Central memory CD8-positive, alpha-beta T cell (primary cell): Measurements from ENCODE around the gene SWI5.

Source experiments
- ATAC-seq: fragments of 150-1000 bp; cut with Tn5 transposase; replicated peaks from 2 replicates; pipeline ENCODE4 v1.10.0; 2022; ENCODE audit warnings: mild to moderate bottlenecking, moderate FRiP score, moderate number of reproducible peaks; ENCODE audit not compliant: poor library complexity, severe bottlenecking; ENCODE audit errors: extremely low read depth
- DNase-seq, 2 donors: peaks; one replicate each; pipeline ENCODE4 v3.0.0; 2021; ENCODE audit warnings: low spot score in 2 of 2
- H3K27ac Mint-ChIP-seq: one replicate; pipeline ENCODE4 v1.8.0; 2022; ENCODE audit warnings: low read depth, mild to moderate bottlenecking, moderate library complexity, mixed read lengths
- H3K27me3 Mint-ChIP-seq: one replicate; pipeline ENCODE4 v1.8.0; 2022; ENCODE audit warnings: mixed read lengths
- H3K36me3 Mint-ChIP-seq: one replicate; pipeline ENCODE4 v1.8.0; 2022; ENCODE audit warnings: mild to moderate bottlenecking, moderate library complexity, mixed read lengths; ENCODE audit not compliant: insufficient read depth
- H3K4me1 Mint-ChIP-seq: one replicate; pipeline ENCODE4 v1.8.0; 2022; ENCODE audit warnings: mixed read lengths
- H3K4me3 Mint-ChIP-seq: one replicate; pipeline ENCODE4 v1.8.0; 2022; ENCODE audit warnings: mild to moderate bottlenecking, moderate library complexity, mixed read lengths
- H3K9me3 Mint-ChIP-seq: one replicate; pipeline ENCODE4 v1.8.0; 2022; ENCODE audit warnings: mixed read lengths

Gene SWI5

DNA sequence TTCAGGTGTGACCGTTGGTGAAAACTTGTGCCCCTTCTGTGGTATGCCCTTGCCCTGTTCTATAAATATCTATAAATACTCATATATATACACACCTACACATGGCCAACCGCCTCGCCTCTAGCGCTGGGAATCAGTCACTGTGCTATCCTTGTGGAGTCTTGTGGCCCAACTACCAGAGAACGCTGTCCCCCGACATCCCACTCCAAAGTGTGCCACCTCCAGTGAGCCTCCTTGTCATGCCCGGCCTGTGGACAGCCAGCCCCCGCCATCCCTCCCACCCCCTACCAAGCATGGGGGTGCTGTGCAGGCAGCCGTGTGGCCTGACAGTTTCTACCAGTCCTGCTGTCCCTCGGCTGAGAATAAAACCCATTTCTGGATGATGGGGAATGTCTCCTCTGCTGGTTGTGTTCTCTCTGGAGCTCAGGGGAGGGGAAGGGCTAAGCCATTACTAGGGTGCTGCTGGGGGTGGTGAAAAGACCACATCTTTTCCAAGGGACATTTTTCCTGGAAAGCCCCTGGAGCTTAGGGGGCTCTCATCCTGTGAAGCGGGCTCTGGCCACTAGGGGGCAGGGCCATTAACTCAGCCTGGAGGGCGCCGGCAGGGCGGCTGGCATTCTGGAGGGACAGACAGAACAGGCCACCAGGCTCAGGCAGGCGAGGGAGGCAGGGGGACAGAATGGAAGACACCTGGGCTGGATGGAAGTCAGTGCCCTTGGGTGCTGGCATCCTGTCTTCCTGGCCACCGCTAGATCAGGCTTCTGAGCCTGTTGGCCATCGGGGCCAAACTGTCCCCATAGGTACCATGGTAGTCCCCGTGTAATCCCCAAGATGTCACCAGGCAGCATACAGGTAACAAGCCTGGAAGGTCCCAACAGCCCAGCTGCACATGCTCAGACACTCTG lies 21.0 kb upstream of the SWI5 start:
- peaks cover 16% of the 10 kb centered on the region for H3K4me1 Mint-ChIP-seq
- H3K9me3 Mint-ChIP-seq: no peaks in the 10 kb centered on the region
- H3K4me3 Mint-ChIP-seq: no peak overlapping the region
- peaks cover 10% of the 10 kb centered on the region for H3K36me3 Mint-ChIP-seq
- peaks cover 9% of the 10 kb centered on the region for H3K27me3 Mint-ChIP-seq
- peak; percentile 21 to 36 for DNase-seq
- no peak overlapping the region for H3K27ac Mint-ChIP-seq
- ATAC-seq: no peak

DNA sequence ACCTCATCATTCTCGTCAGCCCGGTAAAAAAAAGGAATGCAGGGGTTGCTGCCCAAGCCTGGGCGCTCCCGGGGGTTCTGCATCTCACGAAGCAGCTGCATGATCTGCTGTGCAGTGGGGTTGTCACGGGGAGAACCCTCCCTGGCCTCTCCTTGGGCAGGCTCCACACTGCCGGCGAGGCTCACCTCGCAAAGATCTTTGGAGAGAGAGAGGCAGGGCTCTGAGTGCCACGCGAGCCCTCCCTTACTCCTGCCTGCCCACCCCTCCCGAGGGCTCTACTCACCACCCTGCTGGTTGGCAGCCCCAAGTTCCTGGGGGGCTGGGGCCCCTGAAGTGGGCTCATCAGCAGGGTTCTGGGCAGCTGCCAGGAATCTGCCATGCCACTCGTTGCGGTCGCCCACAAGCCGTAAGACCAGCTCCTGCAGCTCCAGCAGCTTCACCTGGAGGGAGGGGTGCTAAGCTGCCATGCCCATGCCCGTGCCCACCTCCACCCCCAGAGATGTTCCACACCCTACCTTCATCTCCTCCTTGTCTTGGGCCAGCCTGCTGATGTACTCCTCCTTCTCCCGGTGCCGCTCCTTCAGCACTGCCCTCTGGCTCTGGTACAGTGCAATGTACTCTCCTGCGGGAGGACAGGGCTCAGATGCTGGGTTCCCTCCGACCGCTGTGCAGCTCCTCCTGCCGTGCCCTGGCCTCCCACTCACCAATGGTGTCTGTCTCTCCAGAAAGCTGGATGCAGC lies 18.8 kb upstream of the SWI5 start:
- DNase-seq: no peak
- H3K27ac Mint-ChIP-seq: peak overlapping the region; percentile 62
- peaks cover 9% of the 10 kb centered on the region for H3K27me3 Mint-ChIP-seq
- H3K4me1 Mint-ChIP-seq: peaks cover 1% of the 10 kb centered on the region
- H3K9me3 Mint-ChIP-seq: no peaks in the 10 kb centered on the region
- no peak for ATAC-seq
- H3K4me3 Mint-ChIP-seq: no peak overlapping the region
- peaks cover 16% of the 10 kb centered on the region for H3K36me3 Mint-ChIP-seq

DNA sequence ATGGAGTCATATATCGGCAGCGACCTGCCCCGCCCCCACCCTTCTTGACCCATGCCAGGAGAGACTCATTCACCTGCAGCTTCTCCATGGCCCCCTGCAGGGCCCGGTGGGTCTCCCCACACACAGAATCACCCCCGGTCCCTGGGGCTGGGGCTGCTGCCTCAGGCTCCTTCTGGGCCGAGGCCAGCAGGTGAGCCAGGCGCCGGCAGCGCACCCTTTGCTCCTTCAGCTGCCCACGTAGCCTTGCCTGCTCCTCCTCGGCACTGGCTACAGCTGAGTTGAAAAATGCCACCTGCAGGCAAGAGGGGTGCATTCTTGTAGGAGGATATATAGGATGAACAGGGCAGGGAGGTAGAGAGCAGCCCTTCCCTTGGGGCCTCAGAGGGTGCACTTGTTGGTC lies 18.2 kb upstream of the SWI5 start:
- H3K27me3 Mint-ChIP-seq: peaks cover 9% of the 10 kb centered on the region
- H3K27ac Mint-ChIP-seq: peak overlapping the region; percentile 62
- no peak overlapping the region for H3K4me3 Mint-ChIP-seq
- DNase-seq (no peak), ATAC-seq (no peak)
- H3K36me3 Mint-ChIP-seq: peaks cover 18% of the 10 kb centered on the region
- no peaks in the 10 kb centered on the region for H3K4me1 Mint-ChIP-seq
- H3K9me3 Mint-ChIP-seq: no peaks in the 10 kb centered on the region

DNA sequence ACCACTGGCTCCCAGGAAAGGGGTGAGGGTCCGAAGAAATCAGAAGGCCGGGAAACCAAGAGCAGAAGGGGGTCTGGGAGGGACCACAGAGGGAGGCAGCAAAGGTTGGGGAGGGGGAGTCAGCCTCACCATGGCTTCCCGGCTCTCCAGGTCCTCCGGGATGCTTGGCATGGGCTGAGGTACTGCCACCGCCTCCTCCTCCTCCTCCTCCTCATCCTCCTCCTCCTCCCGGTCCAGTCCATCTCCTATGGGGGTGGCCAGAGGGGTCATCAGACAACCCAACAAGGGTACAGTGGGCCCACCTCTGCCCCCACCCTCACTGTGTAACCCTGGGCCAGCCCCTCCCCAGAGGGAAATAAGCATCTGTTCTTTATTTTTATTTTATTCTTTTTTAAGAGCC lies 17.8 kb upstream of the SWI5 start:
- no peaks in the 10 kb centered on the region for H3K4me1 Mint-ChIP-seq
- no peak for ATAC-seq
- peaks cover 20% of the 10 kb centered on the region for H3K36me3 Mint-ChIP-seq
- H3K4me3 Mint-ChIP-seq: no peak overlapping the region
- peak overlapping the region; percentile 62 for H3K27ac Mint-ChIP-seq
- peaks cover 9% of the 10 kb centered on the region for H3K27me3 Mint-ChIP-seq
- no peak for DNase-seq
- no peaks in the 10 kb centered on the region for H3K9me3 Mint-ChIP-seq

DNA sequence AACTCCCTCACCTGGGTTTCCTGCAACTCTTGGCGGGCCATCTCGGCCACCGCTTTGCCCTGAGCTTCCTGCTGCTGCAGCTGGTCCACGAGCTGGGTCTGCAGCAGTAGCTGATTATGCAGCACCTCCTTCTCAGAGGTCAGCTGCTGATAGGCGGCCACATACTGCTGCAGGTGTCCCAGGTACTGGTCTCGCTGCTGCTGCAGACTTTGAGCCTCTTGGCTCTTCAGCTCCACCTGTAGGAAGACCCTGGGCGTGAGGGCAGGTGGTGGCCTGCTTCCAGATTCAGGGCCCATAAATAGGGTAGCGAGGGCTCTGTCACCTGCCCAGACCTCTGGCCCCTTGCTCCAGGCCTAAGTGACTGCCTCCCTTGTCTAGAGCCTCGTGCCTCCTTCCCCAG lies 16.9 kb upstream of the SWI5 start:
- DNase-seq (no peak), ATAC-seq (no peak)
- no peak overlapping the region for H3K4me3 Mint-ChIP-seq
- peaks cover 20% of the 10 kb centered on the region for H3K36me3 Mint-ChIP-seq
- peak overlapping the region; percentile 62 for H3K27ac Mint-ChIP-seq
- no peaks in the 10 kb centered on the region for H3K9me3 Mint-ChIP-seq
- peaks cover 9% of the 10 kb centered on the region for H3K27me3 Mint-ChIP-seq
- H3K4me1 Mint-ChIP-seq: no peaks in the 10 kb centered on the region

DNA sequence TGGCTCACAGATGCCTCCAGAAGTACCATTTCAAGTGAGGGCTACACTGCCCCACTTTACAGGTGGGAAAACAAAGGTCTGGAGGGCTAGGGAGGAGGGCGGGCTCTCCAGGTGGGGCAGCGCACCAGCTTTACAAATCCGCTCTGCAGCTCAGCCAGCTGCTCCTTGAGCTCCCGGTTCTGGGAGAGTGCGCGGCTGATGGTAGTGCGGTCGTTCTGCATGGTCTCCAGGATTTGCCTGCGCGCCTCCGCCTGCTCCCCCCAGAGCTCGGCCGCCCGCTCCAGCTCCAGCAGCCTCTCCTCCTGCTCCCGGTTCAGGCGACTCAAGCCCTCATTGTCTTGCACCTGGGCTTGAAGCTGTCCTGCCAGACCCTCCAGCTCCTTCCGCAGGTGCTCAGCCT lies 15.7 kb upstream of the SWI5 start:
- no peaks in the 10 kb centered on the region for H3K27me3 Mint-ChIP-seq
- no peak for ATAC-seq

DNA sequence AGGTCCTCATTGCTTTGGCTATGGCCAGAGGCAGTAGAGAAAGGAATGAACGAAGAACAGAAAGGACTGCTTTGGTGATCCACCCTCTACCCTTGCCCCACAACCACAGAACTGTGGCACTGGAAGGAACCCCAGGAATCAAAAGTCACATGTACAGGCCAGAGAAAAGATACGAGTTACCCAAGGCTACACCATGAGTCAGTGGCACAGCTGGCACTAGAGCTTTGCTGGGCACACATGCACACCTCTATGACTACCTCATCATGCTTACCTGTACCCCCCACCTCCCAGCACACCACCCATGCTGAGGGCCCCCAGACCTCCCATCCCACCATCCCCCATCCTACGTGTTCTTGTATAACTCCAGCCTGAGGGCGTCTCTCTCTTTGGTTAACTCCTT lies 13.4 kb upstream of the SWI5 start:
- H3K27me3 Mint-ChIP-seq: no peaks in the 10 kb centered on the region
- no peak for DNase-seq
- peaks cover 18% of the 10 kb centered on the region for H3K36me3 Mint-ChIP-seq
- no peaks in the 10 kb centered on the region for H3K4me1 Mint-ChIP-seq
- H3K27ac Mint-ChIP-seq: no peak overlapping the region
- ATAC-seq: no peak
- H3K9me3 Mint-ChIP-seq: no peaks in the 10 kb centered on the region
- H3K4me3 Mint-ChIP-seq: no peak overlapping the region

More for the DNA sequence above, 15.7 kb upstream of the SWI5 start:
- DNase-seq: no peak
- no peaks in the 10 kb centered on the region for H3K4me1 Mint-ChIP-seq
- no peaks in the 10 kb centered on the region for H3K9me3 Mint-ChIP-seq
- H3K4me3 Mint-ChIP-seq: no peak overlapping the region
- peaks cover 19% of the 10 kb centered on the region for H3K36me3 Mint-ChIP-seq
- H3K27ac Mint-ChIP-seq: no peak overlapping the region

DNA sequence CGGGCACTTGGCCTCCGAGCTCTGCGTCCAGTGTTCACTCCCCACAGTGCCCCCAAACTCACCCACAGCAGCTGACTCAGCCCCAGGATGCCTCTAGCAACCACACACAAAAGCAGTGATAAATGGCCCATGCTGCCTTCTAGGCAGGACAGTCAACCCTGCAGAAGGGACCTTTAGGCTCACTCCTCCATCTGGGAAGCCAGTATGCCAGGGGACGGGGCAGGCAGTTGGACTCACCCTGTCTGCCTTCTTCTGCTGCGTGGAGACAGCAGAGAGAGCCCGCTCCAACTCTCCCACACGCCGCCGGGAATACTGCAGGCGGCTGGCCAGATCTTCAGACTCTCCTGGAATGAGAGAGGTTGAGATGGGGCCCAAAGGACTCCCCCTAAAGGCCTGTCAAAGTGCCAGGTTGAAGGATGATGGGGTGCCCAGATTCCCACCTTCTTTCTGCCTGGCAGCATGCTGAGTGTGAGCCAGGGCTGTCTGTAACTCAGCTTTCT lies 10.7 kb upstream of the SWI5 start:
- Mint-ChIP-seq H3K4me3 (no peak overlapping the region), H3K27me3 (no peaks in the 10 kb centered on the region), H3K36me3 (peaks cover 15% of the 10 kb centered on the region), H3K9me3 (no peaks in the 10 kb centered on the region), H3K27ac (no peak overlapping the region), H3K4me1 (no peaks in the 10 kb centered on the region)
- no peak for DNase-seq
- ATAC-seq: no peak

DNA sequence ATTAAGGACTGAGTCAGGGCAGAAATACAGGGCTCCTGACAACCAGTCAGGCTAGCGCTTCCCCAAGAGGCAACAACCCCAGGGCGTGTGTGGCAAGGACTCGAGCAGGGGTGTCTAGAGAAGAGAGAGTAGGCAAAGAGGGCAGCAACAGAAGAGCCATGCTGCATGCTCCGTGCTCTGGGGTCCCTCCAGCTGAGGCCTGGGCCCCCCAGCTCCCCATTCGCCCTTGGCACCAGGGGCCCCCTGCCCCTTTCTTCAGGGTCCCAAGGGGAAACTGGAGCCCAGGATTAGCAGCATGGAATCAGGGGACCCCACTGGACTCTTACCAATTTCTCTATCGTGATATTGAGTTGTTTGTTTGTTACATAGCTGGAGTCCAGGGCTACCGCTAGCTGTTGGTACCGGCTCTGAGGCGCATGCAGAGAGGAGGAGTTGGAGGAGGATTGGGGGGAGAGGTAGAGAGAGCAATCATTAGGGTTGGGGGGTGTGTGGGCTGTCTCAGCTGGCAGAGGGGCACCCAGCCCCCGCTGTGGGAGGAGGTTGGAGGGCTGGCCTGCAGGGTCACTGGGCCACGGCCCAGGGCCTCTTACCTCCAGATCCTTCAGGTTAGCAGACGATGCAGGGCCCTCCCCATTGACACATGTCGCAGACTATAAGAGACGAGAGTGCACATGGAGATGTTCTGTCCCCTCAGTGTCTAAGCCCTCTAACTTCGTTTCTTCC lies 9.0 kb upstream of the SWI5 start:
- no peaks in the 10 kb centered on the region for H3K4me1 Mint-ChIP-seq
- ATAC-seq: no peak
- DNase-seq: no peak
- H3K36me3 Mint-ChIP-seq: peaks cover 9% of the 10 kb centered on the region
- H3K9me3 Mint-ChIP-seq: no peaks in the 10 kb centered on the region
- H3K27ac Mint-ChIP-seq: no peak overlapping the region
- H3K4me3 Mint-ChIP-seq: no peak overlapping the region
- no peaks in the 10 kb centered on the region for H3K27me3 Mint-ChIP-seq

DNA sequence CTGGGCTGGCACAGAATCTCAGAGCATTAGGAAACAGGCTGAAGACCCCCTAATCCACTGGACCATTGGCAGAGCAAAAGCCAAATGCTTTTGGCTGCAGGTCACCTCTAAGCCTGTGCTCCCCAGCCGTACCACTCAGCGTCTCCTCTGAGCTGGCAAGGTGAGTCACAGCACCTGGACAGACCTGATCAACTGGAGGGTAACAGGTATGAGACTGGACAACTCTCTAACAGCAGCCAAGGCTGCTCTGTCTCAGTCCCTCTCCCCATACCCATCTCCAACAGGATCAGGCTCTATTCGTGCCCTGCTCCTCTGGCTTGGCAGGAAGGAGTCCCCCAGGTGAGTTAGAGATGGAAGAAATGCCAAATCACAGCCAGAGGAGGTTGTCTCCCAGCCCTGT lies 5.0 kb upstream of the SWI5 start:
- Mint-ChIP-seq H3K9me3 (no peaks in the 10 kb centered on the region), H3K36me3 (peaks cover 11% of the 10 kb centered on the region), H3K4me1 (peaks cover 19% of the 10 kb centered on the region), H3K4me3 (no peak overlapping the region), H3K27ac (no peak overlapping the region), H3K27me3 (no peaks in the 10 kb centered on the region)
- ATAC-seq (no peak), DNase-seq (no peak)

DNA sequence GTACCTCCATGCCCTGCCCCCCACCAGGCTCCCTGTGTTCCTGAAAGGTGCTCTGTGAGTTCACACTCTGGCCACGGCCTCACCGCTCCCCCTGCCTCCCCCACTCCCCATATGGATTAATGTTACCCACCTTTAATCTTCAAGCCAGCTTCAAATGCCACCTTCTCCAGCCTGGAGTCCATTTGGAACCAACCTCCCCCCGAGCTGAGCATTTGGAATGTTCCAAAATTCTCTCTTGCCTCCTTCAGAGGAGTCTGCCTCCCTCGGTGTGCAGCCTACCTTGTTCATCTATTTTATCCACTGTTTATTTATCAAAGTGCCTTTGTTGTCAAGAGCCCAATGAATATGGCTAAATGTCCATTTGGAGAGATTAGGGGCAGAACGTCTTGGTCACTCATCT lies 4.6 kb upstream of the SWI5 start:
- no peak overlapping the region for H3K4me3 Mint-ChIP-seq
- no peak for ATAC-seq
- H3K4me1 Mint-ChIP-seq: peaks cover 23% of the 10 kb centered on the region
- H3K9me3 Mint-ChIP-seq: no peaks in the 10 kb centered on the region
- no peak overlapping the region for H3K27ac Mint-ChIP-seq
- no peaks in the 10 kb centered on the region for H3K27me3 Mint-ChIP-seq
- no peak for DNase-seq
- peaks cover 13% of the 10 kb centered on the region for H3K36me3 Mint-ChIP-seq

DNA sequence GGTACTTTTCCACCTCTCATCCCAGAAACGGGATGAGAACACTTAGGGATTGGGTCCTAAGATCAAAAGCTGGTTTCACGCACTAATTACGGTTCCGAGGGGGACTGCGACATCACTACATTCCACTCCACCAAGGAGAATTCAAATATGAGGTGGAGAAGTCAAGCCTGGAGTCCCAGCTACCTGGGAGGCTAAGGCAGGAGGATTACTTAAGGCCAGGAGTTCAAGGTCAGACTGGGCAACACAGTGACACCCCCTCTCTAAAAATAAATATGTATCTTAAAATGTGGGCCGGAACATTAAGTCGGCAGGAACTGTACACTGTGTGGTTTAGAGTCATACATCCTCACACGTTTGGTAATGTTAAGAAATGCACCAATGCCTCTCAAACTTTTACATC lies 1.8 kb upstream of the SWI5 start:
- H3K4me3 Mint-ChIP-seq: peak overlapping the region; percentile 94
- ATAC-seq: no peak

More for the DNA sequence above, 1.8 kb upstream of the SWI5 start:
- Mint-ChIP-seq H3K27ac (peak overlapping the region; percentile 98), H3K27me3 (no peaks in the 10 kb centered on the region), H3K4me1 (peaks cover 34% of the 10 kb centered on the region), H3K36me3 (peaks cover 20% of the 10 kb centered on the region), H3K9me3 (no peaks in the 10 kb centered on the region)
- DNase-seq: no peak
